GM23338 (cell line): ENCODE measurements around the gene CCDC187. TPM values are rescaled to one million over a fixed set of nuclear protein-coding genes. Genes with fewer than 3 reads are reported as not detected.
A peak's percentile ranks its signal among the peaks of the same experiment; 100 is the strongest.

Source experiments
- ATAC-seq: fragments of 200-7000 bp; cut with Tn5 transposase; 3 replicates; pipeline ENCODE4 v1.9.1; 2020
- DNase-seq: peaks from one replicate; pipeline ENCODE4 v3.0.0-alpha.2; 2015; ENCODE audit warnings: low spot score
- H2AFZ ChIP-seq: fragments of 200-600 bp; sonication (generic); 2 replicates; pipeline ENCODE4 v1.8.0; 2016; ENCODE audit warnings: antibody characterized with exemption, mild to moderate bottlenecking, moderate library complexity
- H3F3A ChIP-seq: fragments of 200-600 bp; sonication (generic); replicated peaks from 2 replicates; pipeline ENCODE4 v1.8.0; 2017; ENCODE audit warnings: antibody characterized with exemption, mixed run types, low read depth
- H3K27ac ChIP-seq: fragments of 200-600 bp; sonication (generic); 2 replicates; pipeline ENCODE4 v1.6.1; 2016; ENCODE audit warnings: low read depth
- H3K27me3 ChIP-seq: fragments of 200-600 bp; sonication (generic); 2 replicates; pipeline ENCODE4 v1.8.0; 2016; ENCODE audit warnings: mild to moderate bottlenecking, mixed run types, moderate library complexity; ENCODE audit not compliant: insufficient read depth
- H3K36me3 ChIP-seq: fragments of 200-600 bp; sonication (generic); 2 replicates; pipeline ENCODE4 v1.8.0; 2016; ENCODE audit warnings: mild to moderate bottlenecking; ENCODE audit not compliant: insufficient read depth
- H3K4me1 ChIP-seq: fragments of 200-600 bp; sonication (generic); 2 replicates; pipeline ENCODE4 v1.8.0; 2016; ENCODE audit warnings: mild to moderate bottlenecking, moderate library complexity; ENCODE audit not compliant: insufficient read depth
- H3K4me2 ChIP-seq: fragments of 200-600 bp; sonication (generic); 2 replicates; pipeline ENCODE4 v1.7.1; 2017; ENCODE audit warnings: mixed run types
- H3K4me3 ChIP-seq: fragments of 200-600 bp; sonication (generic); 2 replicates; pipeline ENCODE4 v1.6.1; 2016; ENCODE audit warnings: mixed run types
- H3K79me2 ChIP-seq: fragments of 200-600 bp; sonication (generic); replicated peaks from 2 replicates; pipeline ENCODE4 v1.8.0; 2017; ENCODE audit warnings: mild to moderate bottlenecking; ENCODE audit not compliant: insufficient read depth
- H3K9me2 ChIP-seq: fragments of 200-600 bp; sonication (generic); 2 replicates; pipeline ENCODE4 v1.8.0; 2017; ENCODE audit not compliant: insufficient read depth
- H4K20me1 ChIP-seq: fragments of 200-600 bp; sonication (generic); replicated peaks from 2 replicates; pipeline ENCODE4 v1.8.0; 2017; ENCODE audit warnings: mild to moderate bottlenecking; ENCODE audit not compliant: insufficient read depth
- H3K27ac Mint-ChIP-seq: 2 replicates; pipeline ENCODE4 v1.8.0; 2020; ENCODE audit warnings: inconsistent platforms, mild to moderate bottlenecking, moderate library complexity, mixed read lengths
- H3K27me3 Mint-ChIP-seq: 3 replicates; pipeline ENCODE4 v1.8.0; 2022; ENCODE audit warnings: low read depth, mild to moderate bottlenecking, moderate library complexity, mixed read lengths, inconsistent platforms; ENCODE audit not compliant: insufficient read depth, poor library complexity
- H3K36me3 Mint-ChIP-seq: 3 replicates; pipeline ENCODE4 v1.8.0; 2021; ENCODE audit warnings: low read depth, mild to moderate bottlenecking, inconsistent platforms, moderate library complexity, mixed read lengths
- H3K4me1 Mint-ChIP-seq: 3 replicates; pipeline ENCODE4 v1.8.0; 2020; ENCODE audit warnings: mild to moderate bottlenecking, inconsistent platforms, mixed read lengths
- H3K4me3 Mint-ChIP-seq: 3 replicates; pipeline ENCODE4 v1.8.0; 2021; ENCODE audit warnings: moderate library complexity, mild to moderate bottlenecking, inconsistent platforms, mixed read lengths
- H3K9me3 Mint-ChIP-seq: 3 replicates; pipeline ENCODE4 v1.8.0; 2020; ENCODE audit warnings: moderate library complexity, mild to moderate bottlenecking, inconsistent platforms, mixed read lengths
- CTCF ChIP-seq, 2 experiments: fragments of 200-600 bp in 1 of 2; sonication (generic) in 1 of 2; conservative IDR thresholded peaks; 2 replicates each; pipeline versions ENCODE4 v1.5.1 to v1.6.1; 2016 to 2017; ENCODE audit warnings: antibody characterized with exemption in 2 of 2, low read depth in 2 of 2, mild to moderate bottlenecking in 2 of 2, moderate library complexity in 1 of 2
- ETS1 ChIP-seq: IDR thresholded peaks from 2 replicates; pipeline ENCODE4 v1.6.1; 2016; ENCODE audit warnings: antibody characterized with exemption
- EZH2 ChIP-seq: fragments of 200-600 bp; sonication (generic); IDR thresholded peaks from one replicate; pipeline ENCODE4 v1.8.0; 2017; ENCODE audit warnings: antibody characterized with exemption, mild to moderate bottlenecking, low read depth; ENCODE audit not compliant: unreplicated experiment
- JUNB ChIP-seq: IDR thresholded peaks from one replicate; pipeline ENCODE4 v1.6.1; 2016; ENCODE audit warnings: antibody characterized with exemption; ENCODE audit not compliant: unreplicated experiment
- NANOG ChIP-seq: IDR thresholded peaks from 2 replicates; pipeline ENCODE4 v1.6.1; 2016; ENCODE audit warnings: antibody characterized with exemption, borderline replicate concordance
- POLR2AphosphoS5 ChIP-seq: IDR thresholded peaks from 2 replicates; pipeline ENCODE4 v1.6.1; 2016; ENCODE audit warnings: antibody characterized with exemption, low read depth
- REST ChIP-seq: IDR thresholded peaks from one replicate; pipeline ENCODE4 v1.6.1; 2018; ENCODE audit warnings: antibody characterized with exemption; ENCODE audit not compliant: unreplicated experiment
- STAT1 ChIP-seq: IDR thresholded peaks from one replicate; pipeline ENCODE4 v1.6.1; 2016; ENCODE audit warnings: antibody characterized with exemption; ENCODE audit not compliant: unreplicated experiment
- ZNF114 ChIP-seq: fragments of 250-450 bp; sonication (Bioruptor Pico); IDR thresholded peaks from 2 replicates; pipeline ENCODE4 v1.5.0; 2020; ENCODE audit warnings: mild to moderate bottlenecking, moderate library complexity
- ZNF331 ChIP-seq: fragments of 250-450 bp; sonication (Bioruptor Pico); IDR thresholded peaks from 2 replicates; pipeline ENCODE4 v1.5.0; 2020; ENCODE audit warnings: low read depth, mild to moderate bottlenecking, moderate library complexity
- ZNF462 ChIP-seq: fragments of 250-450 bp; sonication (Bioruptor Pico); IDR thresholded peaks from 2 replicates; pipeline ENCODE4 v1.5.0; 2020; ENCODE audit warnings: mild to moderate bottlenecking, moderate library complexity
- polyA plus RNA-seq: library from polyadenylated mRNA; unstranded; fragments of >200 nt; fragmentation: Nextera tagmentation; extraction: Ambion mirVana; gene quantifications from 2 replicates; pipeline ENCODE4 v1.2.1, GENCODE V29; 2016
- total RNA-seq: library from RNA; depleted of rRNA; stranded (reverse); fragments of >200 nt; shearing (Covaris generic); gene quantifications from 2 replicates; pipeline ENCODE4 v1.2.3, GENCODE V29; 2014

The CCDC187 gene
- total and polyA plus RNA-seq, 2 experiments from 2014 or later: 0.14 TPM; not detected in 1

- H3K4me2 ChIP-seq: peak overlapping the region; percentile 75; the same call in 1 of the 2 replicates
- no peaks in the 10 kb centered on the region for H3K27me3 ChIP-seq
- Mint-ChIP-seq H3K9me3 (no peaks in the 10 kb centered on the region), H3K27ac (no peak overlapping the region), H3K4me1 (peaks cover 8% of the 10 kb centered on the region), H3K36me3 (no peaks in the 10 kb centered on the region), H3K27me3 (peaks cover 7% of the 10 kb centered on the region), H3K4me3 (no peak overlapping the region)
- no peak for TF ChIP-seq REST
- TF ChIP-seq ZNF331 (CRISPR knock-in tag): no peak
- TF ChIP-seq ZNF462 (CRISPR knock-in tag): no peak
- TF ChIP-seq EZH2: no peak
- TF ChIP-seq POLR2AphosphoS5: no peak
- TF ChIP-seq JUNB: no peak
- no peak for TF ChIP-seq STAT1
- no peak for TF ChIP-seq CTCF (conservative IDR thresholded peaks at IDR 0.05; ENCODE audit: low read depth in 2 of 2)
- TF ChIP-seq ZNF114 (CRISPR knock-in tag): no peak
- TF ChIP-seq NANOG: no peak
- no peak for TF ChIP-seq ETS1
- H3K79me2 ChIP-seq: no peaks in the 10 kb centered on the region; the same call in 1 of the 2 replicates
- no peak overlapping the region; the same call in 1 of the 2 replicates for H3K4me3 ChIP-seq
- no peaks in the 10 kb centered on the region for H3K36me3 ChIP-seq
- no peak for ATAC-seq
- peaks cover 17% of the 10 kb centered on the region for H3K4me1 ChIP-seq
- DNase-seq: no peak
- no peaks in the 10 kb centered on the region for H4K20me1 ChIP-seq
- no peak overlapping the region for H3K27ac ChIP-seq
- no peaks in the 10 kb centered on the region for H3K9me2 ChIP-seq
- H3F3A ChIP-seq: 0 out of 2 replicates have a peak, but pooled peaks cover 3% of the 10 kb centered on the region
- no peak overlapping the region for H2AFZ ChIP-seq
These were observed 25.3 kb upstream of the CCDC187 start for GRCh38 chr9:136329211-136329627.
